GM12878 (cell line): ENCODE results near the gene ESRRG. TPM values are rescaled to one million over a fixed set of nuclear protein-coding genes. Genes with fewer than 3 reads are reported as not detected.

ENCODE experiments used
- ATAC-seq: fragments of 200-7000 bp; cut with Tn5 transposase; 3 replicates; pipeline ENCODE4 v1.9.1; 2020; ENCODE audit warnings: mild to moderate bottlenecking, moderate library complexity
- BruUV-seq: library from RNA; stranded (reverse); fragments of 400-500 nt; replicated peaks from 2 replicates; lab custom pipeline; 2021; lab: Mats Ljungman, UMichigan
- CTCF ChIA-PET: fragments of 300-600 bp; sonication (Branson Sonifier 250); formaldehyde crosslinking; extraction: SDS; loops from one replicate; lab custom pipeline; 2021; ENCODE audit warnings: inconsistent platforms; lab: Yijun Ruan, JAX
- POLR2A ChIA-PET: fragments of 350-600 bp; formaldehyde crosslinking; extraction: SDS; loops from one replicate; lab custom pipeline; 2021; ENCODE audit warnings: inconsistent platforms; lab: Charles Lee
- RAD21 ChIA-PET: fragments of 300-600 bp; sonication (Branson Sonifier 250); formaldehyde crosslinking; loops from one replicate; lab custom pipeline; 2023; ENCODE audit warnings: antibody characterized with exemption; ENCODE audit not compliant: unreplicated experiment; lab: Charles Lee
- SMC1A ChIA-PET: fragments of 300-600 bp; sonication (Branson Sonifier 250); formaldehyde crosslinking; loops from one replicate; lab custom pipeline; 2023; ENCODE audit not compliant: unreplicated experiment, uncharacterized antibody; lab: Charles Lee
- DNase-seq: peaks from one replicate; pipeline ENCODE4 v3.0.0-alpha.2; 2011; ENCODE audit warnings: low read depth, low spot score
- FAIRE-seq: peaks from 3 replicates; lab custom pipeline; 2011; peaks lifted over from hg19 to GRCh38; lab: Jason Lieb, UNC
- H2AFZ ChIP-seq: 2 replicates; pipeline ENCODE4 v1.6.0; 2011; ENCODE audit warnings: low read depth, low read length, control low read depth; ENCODE audit not compliant: control insufficient read depth
- H3K27ac ChIP-seq: 2 replicates; pipeline ENCODE4 v1.5.1; 2011; ENCODE audit warnings: control low read depth; ENCODE audit not compliant: control insufficient read depth, insufficient read depth
- H3K27me3 ChIP-seq, 2 experiments: replicated peaks in 1 of 2; 2 replicates each; pipeline versions ENCODE4 v1.6.0 to v1.6.1; 2011; ENCODE audit warnings: low read length in 1 of 2; ENCODE audit not compliant: control insufficient read depth in 2 of 2, insufficient read depth in 2 of 2
- H3K36me3 ChIP-seq, 2 experiments: 2 replicates each; pipeline ENCODE4 v1.5.1; 2011; ENCODE audit warnings: low read length in 1 of 2; ENCODE audit not compliant: control insufficient read depth in 2 of 2, insufficient read depth in 2 of 2
- H3K4me1 ChIP-seq: 2 replicates; pipeline ENCODE4 v1.6.1; 2011; ENCODE audit warnings: mild to moderate bottlenecking, low read length, moderate library complexity, mixed read lengths; ENCODE audit not compliant: control insufficient read depth, insufficient read depth
- H3K4me2 ChIP-seq: 2 replicates; pipeline ENCODE4 v1.6.0; 2011; ENCODE audit warnings: control low read depth; ENCODE audit not compliant: control insufficient read depth, insufficient read depth
- H3K4me3 ChIP-seq: fragments of 200-600 bp; sonication (generic); 2 replicates; pipeline ENCODE4 v1.5.1; 2016
- H3K79me2 ChIP-seq: 2 replicates; pipeline ENCODE4 v1.6.0; 2011; ENCODE audit warnings: low read length; ENCODE audit not compliant: control insufficient read depth, insufficient read depth
- H3K9ac ChIP-seq: 2 replicates; pipeline ENCODE4 v1.8.0; 2011; ENCODE audit warnings: low read length, control low read depth, mixed read lengths; ENCODE audit not compliant: control insufficient read depth, insufficient read depth
- H3K9me3 ChIP-seq: replicated peaks from 3 replicates; pipeline ENCODE4 v1.5.1; 2011; ENCODE audit warnings: mild to moderate bottlenecking, low read length; ENCODE audit not compliant: control insufficient read depth, insufficient read depth
- H4K20me1 ChIP-seq: 2 replicates; pipeline ENCODE4 v1.6.0; 2011; ENCODE audit not compliant: control insufficient read depth, insufficient read depth
- EZH2 ChIP-seq: IDR thresholded peaks from 2 replicates; pipeline ENCODE4 v1.6.1; 2012; ENCODE audit warnings: low read depth, mild to moderate bottlenecking, control low read depth, inconsistent platforms, low read length, borderline replicate concordance; ENCODE audit not compliant: control insufficient read depth
- FOXK2 ChIP-seq: fragments of 450-650 bp; IDR thresholded peaks from 2 replicates; pipeline ENCODE4 v1.6.1; 2017; ENCODE audit warnings: mild to moderate bottlenecking, moderate library complexity
- HDAC6 ChIP-seq: fragments of 200-600 bp; sonication (generic); IDR thresholded peaks from one replicate; pipeline ENCODE4 v1.8.0; 2017; ENCODE audit warnings: antibody characterized with exemption; ENCODE audit not compliant: unreplicated experiment
- IRF4 ChIP-seq: IDR thresholded peaks from 2 replicates; pipeline ENCODE4 v1.6.1; 2011; ENCODE audit warnings: low read depth, low read length
- SMARCA5 ChIP-seq: fragments of 450-650 bp; IDR thresholded peaks from 2 replicates; pipeline ENCODE4 v1.6.1; 2017; ENCODE audit warnings: mild to moderate bottlenecking
- STAT3 ChIP-seq: IDR thresholded peaks from 2 replicates; pipeline ENCODE4 v1.6.1; 2011; ENCODE audit warnings: low read depth, low read length, improper control_type of control experiment
- TCF7 ChIP-seq: IDR thresholded peaks from 2 replicates; pipeline ENCODE4 v1.6.1; 2014; ENCODE audit warnings: antibody characterized with exemption, borderline replicate concordance
- ZZZ3 ChIP-seq: IDR thresholded peaks from 2 replicates; pipeline ENCODE4 v1.6.1; 2011; ENCODE audit warnings: low read depth; ENCODE audit not compliant: control insufficient read depth, insufficient read length
- WGBS: methylation state at CpG from one replicate; pipeline ENCODE4 v1.1.6; 2016; ENCODE audit warnings: low lambda C conversion rate; ENCODE audit not compliant: insufficient replicate concordance, insufficient coverage; ENCODE audit errors: missing lambda C conversion rate; 5-methylcytosine and 5-hydroxymethylcytosine counted together
- in situ Hi-C: fragments of 300-500 bp; cut with MboI; formaldehyde crosslinking; loops from 9 replicates; pipeline ENCODE4 v1.14.3; 2018; ENCODE audit warnings: mixed read lengths
- intact Hi-C: fragments of 100-400 bp; cut with micrococcal nuclease; formaldehyde crosslinking; loops from one replicate; pipeline ENCODE4 v1.14.2; 2022; ENCODE audit not compliant: unreplicated experiment
- polyA plus RNA-seq, 11 experiments: library from polyadenylated mRNA; depleted of rRNA in 4 of 11; unstranded in 6 of 11; stranded (reverse) in 5 of 11; fragments of >200 nt; fragmentation: Nextera tagmentation in 4 of 11; fragmentation: Illumina TruSeq in 1 of 11; extraction: Ambion mirVana in 4 of 11; extraction: Trizol in 1 of 11; gene quantifications; 1 replicate in 1 of 11; 2 replicates in 10 of 11; pipeline versions ENCODE4 v1.2.1 to v1.2.3, GENCODE V29; 2011 to 2016; ENCODE audit warnings: inconsistent platforms in 2 of 11, missing spikeins in 2 of 11, low read depth in 1 of 11
- total RNA-seq, 4 experiments: library from RNA; depleted of rRNA in 3 of 4; stranded (reverse); fragments of >200 nt in 3 of 4; fragmentation: Illumina TruSeq in 1 of 4; extraction: Trizol in 1 of 4; gene quantifications; 2 replicates each; pipeline versions ENCODE4 v1.2.1 to v1.2.3, GENCODE V29; 2013 to 2021
- TF ChIP-seq, protein P1 (sequence below): fragments of 450-650 bp; IDR thresholded peaks from 2 replicates; pipeline ENCODE4 v1.6.1; 2018; ENCODE audit warnings: mild to moderate bottlenecking, low read depth, moderate library complexity; ENCODE audit not compliant: partially characterized antibody
- TF ChIP-seq, protein P2 (sequence below): fragments of 150-350 bp; IDR thresholded peaks from 2 replicates; pipeline ENCODE4 v1.6.1; 2014; ENCODE audit warnings: mild to moderate bottlenecking, low read depth, low read length

Gene ESRRG
- total and polyA plus RNA-seq, 10 of the 15 experiments (the other 5 are each of a cell fraction or from before 2014, with no cell fraction given): 0.03 TPM; not detected in 9

DNA sequence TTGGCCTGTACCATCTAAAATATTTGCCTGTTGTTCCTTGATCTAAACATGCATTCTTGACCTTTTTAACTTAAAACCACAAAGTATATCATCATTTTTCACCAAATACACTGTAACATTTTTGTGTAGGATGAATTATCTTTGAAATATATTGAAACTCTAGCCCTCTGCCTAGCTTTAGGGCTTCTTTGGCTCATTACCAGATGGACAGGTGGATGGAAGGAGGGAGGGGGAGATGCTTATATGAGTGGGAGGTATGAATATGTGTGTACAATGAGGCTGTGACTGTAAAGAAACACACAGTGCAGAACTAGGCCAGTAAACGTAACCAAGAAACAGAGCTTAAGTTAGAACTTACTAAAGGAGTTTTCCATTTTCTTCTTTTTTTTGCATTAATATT is 118.5 kb downstream of the ESRRG start:
- TF ChIP-seq, protein P1, sequence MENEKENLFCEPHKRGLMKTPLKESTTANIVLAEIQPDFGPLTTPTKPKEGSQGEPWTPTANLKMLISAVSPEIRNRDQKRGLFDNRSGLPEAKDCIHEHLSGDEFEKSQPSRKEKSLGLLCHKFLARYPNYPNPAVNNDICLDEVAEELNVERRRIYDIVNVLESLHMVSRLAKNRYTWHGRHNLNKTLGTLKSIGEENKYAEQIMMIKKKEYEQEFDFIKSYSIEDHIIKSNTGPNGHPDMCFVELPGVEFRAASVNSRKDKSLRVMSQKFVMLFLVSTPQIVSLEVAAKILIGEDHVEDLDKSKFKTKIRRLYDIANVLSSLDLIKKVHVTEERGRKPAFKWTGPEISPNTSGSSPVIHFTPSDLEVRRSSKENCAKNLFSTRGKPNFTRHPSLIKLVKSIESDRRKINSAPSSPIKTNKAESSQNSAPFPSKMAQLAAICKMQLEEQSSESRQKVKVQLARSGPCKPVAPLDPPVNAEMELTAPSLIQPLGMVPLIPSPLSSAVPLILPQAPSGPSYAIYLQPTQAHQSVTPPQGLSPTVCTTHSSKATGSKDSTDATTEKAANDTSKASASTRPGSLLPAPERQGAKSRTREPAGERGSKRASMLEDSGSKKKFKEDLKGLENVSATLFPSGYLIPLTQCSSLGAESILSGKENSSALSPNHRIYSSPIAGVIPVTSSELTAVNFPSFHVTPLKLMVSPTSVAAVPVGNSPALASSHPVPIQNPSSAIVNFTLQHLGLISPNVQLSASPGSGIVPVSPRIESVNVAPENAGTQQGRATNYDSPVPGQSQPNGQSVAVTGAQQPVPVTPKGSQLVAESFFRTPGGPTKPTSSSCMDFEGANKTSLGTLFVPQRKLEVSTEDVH: no peak
- SMC1A ChIA-PET: interaction anchor here (1.0 kb wide), 1 partner anchor 52 kb away, joined by 3 read pairs; no protein-coding TSS in a partner anchor
- ATAC-seq: no peak
- POLR2A ChIA-PET: no interaction called here
- H3K79me2 ChIP-seq: no peaks in the 10 kb centered on the region
- DNase-seq: no peak
- no peak for FAIRE-seq
- no peaks in the 10 kb centered on the region for H3K36me3 ChIP-seq
- CTCF ChIA-PET: interaction anchor here (1.4 kb wide), 1 partner anchor 14 kb away, joined by 3 read pairs; no protein-coding TSS in a partner anchor
- H3K27me3 ChIP-seq: no peaks in the 10 kb centered on the region
- H3K4me3 ChIP-seq: no peak overlapping the region
- H4K20me1 ChIP-seq: no peaks in the 10 kb centered on the region
- in situ Hi-C loops (no loop called here), intact Hi-C loops (no loop called here)
- 0% methylated on average over 1 of the region's 1 CpG for WGBS
- H3K27ac ChIP-seq: no peak overlapping the region
- H2AFZ ChIP-seq: no peak overlapping the region
- no peaks in the 10 kb centered on the region for H3K4me1 ChIP-seq
- RAD21 ChIA-PET: no interaction called here
- no peak overlapping the region for H3K4me2 ChIP-seq
- no peak overlapping the region for H3K9ac ChIP-seq
- no peaks in the 10 kb centered on the region for H3K9me3 ChIP-seq
- no TSS peak for BruUV-seq

DNA sequence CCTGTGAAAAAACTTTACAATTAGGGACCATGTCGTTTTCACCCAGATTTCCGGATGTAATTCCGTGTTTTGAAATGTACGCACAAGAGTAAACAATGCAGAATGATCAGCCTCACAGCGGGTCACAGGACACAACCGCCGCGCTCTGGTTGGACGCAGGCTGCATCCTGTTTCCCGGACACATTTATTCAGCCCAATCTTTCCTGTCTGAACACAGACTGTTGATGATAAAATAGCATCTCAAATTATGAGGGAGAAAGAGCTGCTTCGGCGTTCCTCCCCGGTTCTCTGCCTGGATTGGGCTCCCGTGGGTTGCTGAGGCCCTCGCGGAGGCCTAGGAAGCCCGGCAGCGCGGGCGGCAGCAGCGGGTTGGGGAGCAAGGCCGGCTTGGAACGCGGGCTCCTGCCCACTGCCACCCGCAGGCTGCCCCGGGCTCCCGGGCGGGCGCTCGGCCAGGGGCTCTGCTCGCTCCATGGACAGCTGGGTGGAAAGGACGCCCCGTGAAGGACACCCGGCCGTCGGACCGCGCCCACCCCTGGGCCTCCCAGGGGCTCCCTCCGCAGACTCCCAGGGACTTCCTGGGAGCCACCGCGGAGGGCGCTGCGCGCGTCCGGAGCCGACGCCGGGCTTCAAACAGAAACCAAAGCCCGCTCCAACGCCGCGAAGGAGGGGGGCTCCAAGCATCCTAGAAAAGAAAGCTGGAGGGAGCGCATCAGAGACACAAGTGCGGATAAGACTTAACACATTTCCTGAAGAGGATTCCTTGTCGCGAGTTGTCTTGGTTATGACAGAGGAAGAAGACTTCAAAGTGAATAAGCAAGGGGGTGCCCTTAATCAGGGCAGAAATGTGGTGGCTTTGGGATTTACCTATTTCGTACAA is 122.3 kb downstream of the ESRRG start:
- no TSS peak for BruUV-seq
- H4K20me1 ChIP-seq: no peaks in the 10 kb centered on the region
- ChIA-PET POLR2A (no interaction called here), CTCF (no interaction called here), SMC1A (no interaction called here), RAD21 (no interaction called here)
- H3K9ac ChIP-seq: peak overlapping the region; percentile 58; the same call in 1 of the 2 replicates
- no peaks in the 10 kb centered on the region for H3K36me3 ChIP-seq
- H2AFZ ChIP-seq: peak overlapping the region; percentile 83
- H3K4me3 ChIP-seq: peak overlapping the region; percentile 52
- ATAC-seq (peak; percentile 75), DNase-seq (no peak), FAIRE-seq (no peak)
- in situ Hi-C loops (no loop called here), intact Hi-C loops (no loop called here)
- 39% methylated on average over 52 of the region's 58 CpGs for WGBS
- H3K9me3 ChIP-seq: no peaks in the 10 kb centered on the region
- H3K4me1 ChIP-seq: no peaks in the 10 kb centered on the region
- H3K27ac ChIP-seq: no peak overlapping the region
- H3K79me2 ChIP-seq: no peaks in the 10 kb centered on the region
- H3K4me2 ChIP-seq: peak overlapping the region; percentile 90
- no peaks in the 10 kb centered on the region for H3K27me3 ChIP-seq
- TF ChIP-seq IRF4: no peak
- peak; percentile 42 for TF ChIP-seq HDAC6
- no peak for TF ChIP-seq STAT3
- no peak for TF ChIP-seq SMARCA5
- no peak for TF ChIP-seq EZH2
- no peak for TF ChIP-seq FOXK2
- no peak for TF ChIP-seq ZZZ3
- TF ChIP-seq, protein P2, sequence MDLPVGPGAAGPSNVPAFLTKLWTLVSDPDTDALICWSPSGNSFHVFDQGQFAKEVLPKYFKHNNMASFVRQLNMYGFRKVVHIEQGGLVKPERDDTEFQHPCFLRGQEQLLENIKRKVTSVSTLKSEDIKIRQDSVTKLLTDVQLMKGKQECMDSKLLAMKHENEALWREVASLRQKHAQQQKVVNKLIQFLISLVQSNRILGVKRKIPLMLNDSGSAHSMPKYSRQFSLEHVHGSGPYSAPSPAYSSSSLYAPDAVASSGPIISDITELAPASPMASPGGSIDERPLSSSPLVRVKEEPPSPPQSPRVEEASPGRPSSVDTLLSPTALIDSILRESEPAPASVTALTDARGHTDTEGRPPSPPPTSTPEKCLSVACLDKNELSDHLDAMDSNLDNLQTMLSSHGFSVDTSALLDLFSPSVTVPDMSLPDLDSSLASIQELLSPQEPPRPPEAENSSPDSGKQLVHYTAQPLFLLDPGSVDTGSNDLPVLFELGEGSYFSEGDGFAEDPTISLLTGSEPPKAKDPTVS: no peak
- TF ChIP-seq TCF7: no peak
